PFSK-1 (cell line): Measurements from ENCODE around the gene FOS.

Experiments used
- FOXP2 ChIP-seq: optimal IDR thresholded peaks from 2 replicates; pipeline ENCODE3; 2011; ENCODE audit warnings: borderline replicate concordance, control low read depth, inconsistent platforms; ENCODE audit not compliant: insufficient read depth; ENCODE audit errors: extremely low read length, extremely low read depth
- POLR2AphosphoS5 ChIP-seq: IDR thresholded peaks from 2 replicates; pipeline ENCODE4 v1.6.1; 2012; ENCODE audit warnings: low read depth, mild to moderate bottlenecking, control low read depth, low read length, moderate library complexity
- SIN3A ChIP-seq: IDR thresholded peaks from 2 replicates; pipeline ENCODE4 v1.6.1; 2012; ENCODE audit warnings: mild to moderate bottlenecking, low read length, moderate library complexity, borderline replicate concordance; ENCODE audit not compliant: insufficient read depth
- TAF1 ChIP-seq: IDR thresholded peaks from 2 replicates; pipeline ENCODE4 v1.6.1; 2012; ENCODE audit warnings: low read length, control low read depth, borderline replicate concordance; ENCODE audit not compliant: insufficient read depth
- TF ChIP-seq, protein P1 (sequence below), 2 experiments: IDR thresholded peaks; 2 replicates each; pipeline versions ENCODE4 v1.6.1 to v1.8.0; 2011 to 2012; ENCODE audit warnings: low read depth in 2 of 2, low read length in 2 of 2, control low read depth in 1 of 2, inconsistent platforms in 1 of 2, mild to moderate bottlenecking in 1 of 2, moderate library complexity in 1 of 2; ENCODE audit not compliant: insufficient read depth in 1 of 2

The FOS gene

DNA sequence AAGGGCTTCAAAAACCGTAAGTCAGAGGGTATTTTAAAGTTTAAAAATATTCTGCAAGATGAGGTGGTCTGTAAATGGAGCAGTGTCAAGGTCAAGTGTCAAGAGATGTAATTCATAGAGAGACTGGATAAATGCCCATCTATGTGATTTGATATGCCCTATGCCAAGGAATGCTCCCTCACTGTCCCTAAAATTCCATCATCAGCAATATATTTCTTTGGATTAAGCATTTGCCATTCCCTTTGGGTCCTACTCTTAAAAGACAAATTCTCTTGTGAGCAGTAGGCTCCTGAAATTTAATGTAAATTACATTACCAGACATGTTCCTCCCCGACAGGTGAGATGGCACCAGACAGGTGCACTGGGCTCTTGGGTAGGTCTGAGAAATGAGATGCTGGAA, 16.0 kb upstream of the FOS start:
- no peak for TF ChIP-seq POLR2AphosphoS5
- TF ChIP-seq, protein P1, sequence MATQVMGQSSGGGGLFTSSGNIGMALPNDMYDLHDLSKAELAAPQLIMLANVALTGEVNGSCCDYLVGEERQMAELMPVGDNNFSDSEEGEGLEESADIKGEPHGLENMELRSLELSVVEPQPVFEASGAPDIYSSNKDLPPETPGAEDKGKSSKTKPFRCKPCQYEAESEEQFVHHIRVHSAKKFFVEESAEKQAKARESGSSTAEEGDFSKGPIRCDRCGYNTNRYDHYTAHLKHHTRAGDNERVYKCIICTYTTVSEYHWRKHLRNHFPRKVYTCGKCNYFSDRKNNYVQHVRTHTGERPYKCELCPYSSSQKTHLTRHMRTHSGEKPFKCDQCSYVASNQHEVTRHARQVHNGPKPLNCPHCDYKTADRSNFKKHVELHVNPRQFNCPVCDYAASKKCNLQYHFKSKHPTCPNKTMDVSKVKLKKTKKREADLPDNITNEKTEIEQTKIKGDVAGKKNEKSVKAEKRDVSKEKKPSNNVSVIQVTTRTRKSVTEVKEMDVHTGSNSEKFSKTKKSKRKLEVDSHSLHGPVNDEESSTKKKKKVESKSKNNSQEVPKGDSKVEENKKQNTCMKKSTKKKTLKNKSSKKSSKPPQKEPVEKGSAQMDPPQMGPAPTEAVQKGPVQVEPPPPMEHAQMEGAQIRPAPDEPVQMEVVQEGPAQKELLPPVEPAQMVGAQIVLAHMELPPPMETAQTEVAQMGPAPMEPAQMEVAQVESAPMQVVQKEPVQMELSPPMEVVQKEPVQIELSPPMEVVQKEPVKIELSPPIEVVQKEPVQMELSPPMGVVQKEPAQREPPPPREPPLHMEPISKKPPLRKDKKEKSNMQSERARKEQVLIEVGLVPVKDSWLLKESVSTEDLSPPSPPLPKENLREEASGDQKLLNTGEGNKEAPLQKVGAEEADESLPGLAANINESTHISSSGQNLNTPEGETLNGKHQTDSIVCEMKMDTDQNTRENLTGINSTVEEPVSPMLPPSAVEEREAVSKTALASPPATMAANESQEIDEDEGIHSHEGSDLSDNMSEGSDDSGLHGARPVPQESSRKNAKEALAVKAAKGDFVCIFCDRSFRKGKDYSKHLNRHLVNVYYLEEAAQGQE (IDR thresholded peaks at IDR 0.05; ENCODE audit: insufficient read depth in 1 of 2, low read depth in 2 of 2, low read length in 2 of 2) = no peak
- TF ChIP-seq FOXP2 = no peak
- no peak for TF ChIP-seq TAF1
- TF ChIP-seq SIN3A = no peak

GRCh38 chr14:75264036-75264435, 14.6 kb upstream of the FOS start:
- TF ChIP-seq SIN3A = no peak
- TF ChIP-seq POLR2AphosphoS5 = no peak
- TF ChIP-seq FOXP2 = no peak
- TF ChIP-seq, protein P1 (IDR thresholded peaks at IDR 0.05; ENCODE audit: insufficient read depth in 1 of 2, low read depth in 2 of 2, low read length in 2 of 2) = no peak
- no peak for TF ChIP-seq TAF1

DNA sequence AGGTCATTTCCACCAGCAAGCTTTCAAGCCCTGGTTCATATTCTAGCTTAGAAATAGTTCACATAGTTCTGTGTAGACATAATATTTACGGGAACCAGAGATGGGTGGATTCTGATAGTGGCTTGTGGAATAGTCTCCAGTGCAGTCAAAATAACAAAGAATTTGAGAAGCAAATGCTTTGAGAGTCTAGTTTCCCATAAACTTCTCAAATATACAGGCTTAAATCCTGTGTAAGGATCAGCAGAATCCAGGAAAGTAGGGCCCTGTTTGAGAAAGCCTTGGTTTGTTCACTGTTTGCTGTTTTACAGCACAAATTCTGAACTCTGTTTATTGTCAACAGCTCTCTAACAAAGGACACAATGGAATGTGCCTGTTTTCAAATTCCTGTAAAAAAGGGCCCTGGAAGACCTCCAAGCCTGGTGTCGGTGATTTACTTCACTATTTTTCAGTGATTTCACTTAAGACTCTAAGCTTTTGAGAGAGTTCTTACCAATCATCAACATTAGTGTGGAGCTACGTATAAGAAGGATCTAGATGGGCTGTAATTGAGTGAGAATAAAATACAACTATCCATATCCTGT, 11.4 kb upstream of the FOS start:
- no peak for TF ChIP-seq SIN3A
- TF ChIP-seq, protein P1 (IDR thresholded peaks at IDR 0.05; ENCODE audit: insufficient read depth in 1 of 2, low read depth in 2 of 2, low read length in 2 of 2) = no peak
- no peak for TF ChIP-seq FOXP2

DNA sequence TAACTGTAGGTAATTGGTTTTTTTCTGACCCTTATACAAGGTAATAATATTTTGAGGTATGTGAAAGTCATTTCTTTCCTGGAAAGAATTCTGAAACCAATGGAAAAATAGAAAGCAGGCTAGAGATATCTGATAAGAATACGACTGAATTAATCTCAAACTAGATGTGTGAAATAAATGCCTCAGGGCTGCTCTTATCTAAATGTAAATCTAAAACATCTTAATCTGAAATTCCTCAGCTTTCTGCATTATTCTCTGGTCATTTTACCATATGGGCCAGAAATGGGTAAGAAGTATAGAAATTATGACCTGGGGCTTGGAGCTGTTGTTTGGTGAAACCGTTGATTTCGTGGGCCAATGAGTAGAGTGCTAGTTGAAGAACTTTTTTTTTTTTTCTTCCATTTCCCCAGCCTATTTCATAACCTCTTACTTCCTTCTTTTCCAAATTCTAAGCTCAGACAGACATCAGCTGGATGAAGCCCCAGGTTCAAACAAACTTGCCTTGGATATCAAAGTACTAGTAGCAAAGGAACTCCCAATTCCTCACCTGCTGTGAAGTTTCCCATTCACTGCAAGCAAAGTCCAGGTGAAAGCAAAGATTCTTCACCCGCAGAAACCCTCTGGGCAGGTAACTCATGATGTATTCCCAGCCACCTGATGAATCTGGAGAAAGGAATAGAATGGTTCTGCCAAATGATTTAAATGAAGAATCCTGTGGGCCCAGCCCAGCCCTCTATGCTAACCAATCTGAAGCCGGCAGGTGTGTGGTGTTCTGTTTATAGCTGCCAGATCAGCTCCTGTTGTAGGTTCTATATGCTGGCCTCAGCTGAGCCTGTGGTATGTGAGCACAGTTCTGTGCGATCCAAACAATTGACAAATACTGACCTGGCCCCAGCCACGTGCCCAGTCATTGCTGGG, 9.7 kb upstream of the FOS start:
- TF ChIP-seq, protein P1 (IDR thresholded peaks at IDR 0.05; ENCODE audit: insufficient read depth in 1 of 2, low read depth in 2 of 2, low read length in 2 of 2) = no peak
- TF ChIP-seq POLR2AphosphoS5 (no peak), FOXP2 (no peak), TAF1 (no peak), SIN3A (no peak)
